Measurements from ENCODE around the gene ZNF518A. TPM values are rescaled to one million over a fixed set of nuclear protein-coding genes. Genes with fewer than 3 reads are reported as not detected.

The ZNF518A gene
- total and polyA plus RNA-seq, 10 donors, result 5.1 to 45.7 (median 27.2) TPM

- H3K9me3 ChIP-seq, result peaks cover 0 to 13% (median 0%) of the 10 kb centered on the region in 8 donors
- WGBS, 5 donors, result 83 to 95% (median 92%) methylated on average over 2 of the region's 2 CpGs
- H3K36me3 ChIP-seq, result peaks cover 0 to 7% (median 0%) of the 10 kb centered on the region in 6 donors
- peaks cover 4 to 13% (median 8%) of the 10 kb centered on the region in 6 donors for H3K4me1 ChIP-seq
- DNase-seq, result no peak
- peak overlapping the region in 7 of 8 donors; percentile 50 to 73 (median 57) for H3K4me3 ChIP-seq
- peaks cover 0 to 22% (median 19%) of the 10 kb centered on the region in 7 donors for H3K27me3 ChIP-seq (replicated peaks in 1 of 7)
- TF ChIP-seq POLR2AphosphoS5 (IDR thresholded peaks at IDR 0.05), result no peak
- TF ChIP-seq POLR2A (IDR thresholded peaks at IDR 0.05), result no peak
- TF ChIP-seq CTCF (IDR thresholded peaks at IDR 0.05 in 8 of 11, conservative IDR thresholded peaks at IDR 0.05 in 3 of 11), result no peak
- intact Hi-C loops (cut with DNase I; ENCODE audit: low total_unique reads), result no loop called here
- H3K27ac ChIP-seq, result peak overlapping the region in 7 of 8 donors; percentile 94 to 98 (median 96)
Observed at GRCh38 chr10:96089116-96089515, 41.0 kb upstream of the ZNF518A start.

GRCh38 chr10:96089670-96090462, 40.2 kb upstream of the ZNF518A start:
- peak; percentile 92 to 94 (median 93) for TF ChIP-seq POLR2AphosphoS5 (IDR thresholded peaks at IDR 0.05)
- TF ChIP-seq CTCF (IDR thresholded peaks at IDR 0.05 in 8 of 11, conservative IDR thresholded peaks at IDR 0.05 in 3 of 11), result no peak
- TF ChIP-seq POLR2A (IDR thresholded peaks at IDR 0.05), result peak in 1 of 3 donors; percentile 42
- peaks cover 0 to 13% (median 0%) of the 10 kb centered on the region in 8 donors for H3K9me3 ChIP-seq
- peaks cover 4 to 13% (median 8%) of the 10 kb centered on the region in 6 donors for H3K4me1 ChIP-seq
- H3K27ac ChIP-seq, result peak overlapping the region; percentile 94 to 99 (median 96)
- intact Hi-C loops (cut with DNase I; ENCODE audit: low total_unique reads), result loop anchor here (5.0 kb wide), 1 partner anchor 37 kb away; no protein-coding TSS in a partner anchor
- WGBS, 5 donors, result 1 to 22% (median 2%) methylated on average over 34 to 47 of the region's 47 CpGs
- H3K36me3 ChIP-seq, result peaks cover 0 to 6% (median 0%) of the 10 kb centered on the region in 6 donors
- H3K4me3 ChIP-seq, result peak overlapping the region; percentile 50 to 73 (median 59)
- H3K27me3 ChIP-seq (replicated peaks in 1 of 7), result peaks cover 0 to 30% (median 25%) of the 10 kb centered on the region in 7 donors
- DNase-seq, result peak; percentile 97

DNA sequence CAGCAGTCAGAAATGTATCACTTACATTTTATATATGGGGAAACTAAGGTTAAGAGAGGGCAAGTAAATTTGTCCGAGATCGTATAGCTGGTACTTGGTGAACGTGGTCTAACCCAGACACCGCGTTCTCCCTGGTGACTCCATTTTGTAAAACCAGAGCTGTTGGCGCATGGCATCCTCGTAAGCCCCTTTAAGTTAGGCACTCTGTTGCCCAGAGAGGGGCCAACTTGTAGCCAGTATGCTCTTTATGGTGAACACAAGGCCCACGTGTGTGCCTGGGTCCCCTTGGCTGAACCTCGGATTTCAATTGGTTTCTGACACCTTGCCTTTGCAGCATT, 39.7 kb upstream of the ZNF518A start:
- intact Hi-C loops (cut with DNase I; ENCODE audit: low total_unique reads), result loop anchor here (5.0 kb wide), 1 partner anchor 37 kb away; no protein-coding TSS in a partner anchor
- H3K36me3 ChIP-seq, result peaks cover 0 to 6% (median 0%) of the 10 kb centered on the region in 6 donors
- WGBS, 5 donors, result 80 to 92% (median 81%) methylated on average over 9 of the region's 9 CpGs
- H3K27me3 ChIP-seq (replicated peaks in 1 of 7), result peaks cover 0 to 35% (median 25%) of the 10 kb centered on the region in 7 donors
- H3K27ac ChIP-seq, result peak overlapping the region; percentile 94 to 99 (median 96)
- peaks cover 0 to 13% (median 0%) of the 10 kb centered on the region in 8 donors for H3K9me3 ChIP-seq
- peaks cover 4 to 13% (median 8%) of the 10 kb centered on the region in 6 donors for H3K4me1 ChIP-seq
- TF ChIP-seq CTCF (IDR thresholded peaks at IDR 0.05 in 8 of 11, conservative IDR thresholded peaks at IDR 0.05 in 3 of 11) (no peak), POLR2AphosphoS5 (IDR thresholded peaks at IDR 0.05) (no peak), POLR2A (IDR thresholded peaks at IDR 0.05) (no peak)
- no peak for DNase-seq
- H3K4me3 ChIP-seq, result peak overlapping the region; percentile 50 to 73 (median 59)
